GM18909 (cell line): Measurements from ENCODE around the gene ENPP3.
"Not testable (repeated sequence)": the region's sequence is repeated elsewhere in the genome, so short reads cannot be mapped to it uniquely, and the experiment has no call there.

ENCODE experiments used
- ATAC-seq: cut with Tn5 transposase; IDR thresholded peaks from one replicate; pipeline ENCODE4 v1.9.1; 2021; ENCODE audit warnings: mild to moderate bottlenecking; ENCODE audit not compliant: unreplicated experiment, poor library complexity

Gene ENPP3

DNA sequence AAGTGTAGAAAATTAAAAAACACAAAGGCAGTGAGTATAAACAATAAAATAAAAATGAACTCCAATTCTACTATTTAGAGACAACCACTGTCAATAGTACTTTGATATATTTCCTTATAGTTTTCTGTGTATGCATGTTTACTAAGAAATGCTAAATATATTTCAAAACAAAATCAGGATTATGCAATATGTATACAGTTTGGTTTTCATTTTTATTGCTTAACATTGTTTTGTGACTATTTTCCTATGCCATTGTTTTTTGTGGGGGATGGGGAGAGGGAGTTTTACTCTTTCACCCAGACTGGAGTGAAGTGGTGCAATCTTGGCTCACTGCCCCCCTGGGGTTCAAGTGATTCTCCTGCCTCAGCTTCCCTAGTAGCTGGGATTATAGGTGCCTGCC is 44.5 kb downstream of the ENPP3 start:
- no peak for ATAC-seq

DNA sequence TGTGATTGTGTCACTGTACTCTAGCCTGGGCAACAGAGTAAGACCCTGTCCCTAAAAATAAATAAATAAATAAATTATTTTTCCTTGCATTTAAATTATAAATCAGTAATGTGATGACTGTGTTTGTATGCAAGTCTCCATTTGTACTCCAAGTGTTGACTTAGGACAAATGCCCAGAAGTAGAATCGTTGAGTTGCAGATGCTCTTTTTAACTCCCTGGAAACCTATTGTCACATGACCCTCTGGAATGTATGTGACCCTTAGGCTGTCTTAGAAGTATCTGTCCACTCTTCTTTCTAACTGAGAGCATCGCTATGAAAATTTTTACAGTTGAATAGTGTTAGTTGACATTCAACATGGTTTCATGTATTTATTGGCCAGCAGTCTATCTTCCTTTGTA is 45.3 kb downstream of the ENPP3 start:
- ATAC-seq: no peak

DNA sequence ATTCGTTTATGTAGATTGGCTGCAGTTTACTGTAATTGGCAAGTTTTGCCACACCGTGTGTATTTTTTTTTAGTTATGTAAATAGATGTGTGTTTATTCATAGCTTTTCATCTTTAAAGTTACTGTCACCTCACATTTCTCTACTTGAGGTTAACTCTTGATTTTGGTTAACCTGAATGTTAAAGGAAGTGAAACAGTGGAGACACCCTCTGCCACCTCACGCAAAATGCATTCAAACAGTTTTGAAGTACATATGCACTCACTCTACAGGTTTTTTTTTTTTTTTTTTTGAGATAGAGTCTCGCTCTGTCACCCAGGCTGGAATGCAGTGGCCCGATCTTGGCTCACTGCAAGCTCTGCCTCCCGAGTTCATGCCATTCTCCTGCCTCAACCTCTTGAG is 46.4 kb downstream of the ENPP3 start:
- peak; percentile 75 for ATAC-seq

DNA sequence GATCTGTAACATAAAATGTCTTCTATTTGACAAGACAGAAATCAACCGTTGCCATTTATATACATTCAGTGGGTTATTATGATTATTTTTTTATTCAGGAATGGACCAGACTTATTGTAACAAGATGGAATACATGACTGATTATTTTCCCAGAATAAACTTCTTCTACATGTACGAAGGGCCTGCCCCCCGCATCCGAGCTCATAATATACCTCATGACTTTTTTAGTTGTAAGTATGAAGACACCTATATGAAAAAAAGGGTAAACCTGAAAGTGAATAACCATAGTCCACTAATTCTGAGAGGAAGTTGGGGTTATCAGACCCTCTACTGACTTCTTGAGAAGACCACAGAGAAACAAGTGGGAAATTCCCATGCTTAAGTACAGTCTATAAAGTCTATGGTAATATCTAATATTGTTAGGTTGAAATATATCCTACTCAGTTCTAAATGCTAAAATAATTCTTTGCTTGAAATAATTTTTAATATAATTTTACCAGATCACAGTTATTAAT is 48.2 kb downstream of the ENPP3 start:
- peak; percentile 79 for ATAC-seq

DNA sequence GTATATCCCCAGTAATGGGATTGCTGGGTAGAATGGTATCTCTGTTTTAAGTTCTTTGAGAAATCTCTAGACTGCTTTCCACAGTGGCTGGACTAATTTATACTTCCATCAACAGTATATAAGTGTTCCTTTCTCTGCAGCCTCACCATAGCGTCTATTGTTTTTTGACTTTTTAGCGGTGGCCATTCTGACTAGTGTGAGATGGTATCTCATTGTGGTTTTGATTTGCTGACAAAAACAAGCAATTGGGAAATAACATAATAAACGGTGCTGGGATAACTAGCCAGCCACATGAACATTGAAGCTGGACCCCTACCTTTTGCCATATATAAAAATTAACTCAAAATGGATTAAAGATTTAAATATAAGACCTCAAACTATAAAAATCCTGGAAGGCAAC is 49.9 kb downstream of the ENPP3 start:
- no peak for ATAC-seq

DNA sequence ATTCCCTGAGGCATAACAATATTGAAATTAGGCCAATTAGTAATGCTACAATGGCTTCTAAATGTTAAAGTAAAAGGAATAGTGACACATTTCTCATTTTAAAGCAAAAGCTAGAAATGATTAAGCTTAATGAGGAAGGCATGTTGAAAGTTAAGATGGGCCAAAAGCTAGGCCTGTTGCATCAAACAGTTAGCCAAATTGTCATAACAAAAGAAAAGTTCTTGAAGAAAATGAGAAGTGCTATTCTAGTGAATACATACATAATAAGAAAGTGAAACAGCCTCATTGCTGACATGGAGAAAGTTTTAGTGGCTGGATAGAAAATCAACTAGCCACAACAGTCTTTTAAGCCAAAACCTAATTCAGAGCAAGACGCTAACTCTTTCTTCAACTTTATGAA is 51.2 kb downstream of the ENPP3 start:
- ATAC-seq: peak; percentile 71

DNA sequence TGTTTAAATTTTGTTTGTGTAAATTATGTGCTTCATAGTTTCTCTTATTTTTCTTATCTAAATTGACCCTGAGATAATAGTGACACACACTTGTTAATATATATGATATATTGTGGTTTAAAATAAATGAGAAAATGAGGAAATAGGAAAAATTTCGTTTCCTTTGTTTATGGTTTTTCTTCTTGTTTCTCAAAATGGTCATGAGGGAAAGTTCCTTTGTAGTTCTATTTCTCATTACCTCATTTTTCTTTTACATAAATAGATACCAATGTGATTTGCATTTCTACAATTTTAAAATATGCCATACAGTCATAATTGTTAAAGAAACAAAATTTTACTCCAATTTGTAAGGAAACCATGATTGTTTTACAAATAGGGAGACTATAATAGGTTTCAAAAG is 54.9 kb downstream of the ENPP3 start:
- no peak for ATAC-seq

DNA sequence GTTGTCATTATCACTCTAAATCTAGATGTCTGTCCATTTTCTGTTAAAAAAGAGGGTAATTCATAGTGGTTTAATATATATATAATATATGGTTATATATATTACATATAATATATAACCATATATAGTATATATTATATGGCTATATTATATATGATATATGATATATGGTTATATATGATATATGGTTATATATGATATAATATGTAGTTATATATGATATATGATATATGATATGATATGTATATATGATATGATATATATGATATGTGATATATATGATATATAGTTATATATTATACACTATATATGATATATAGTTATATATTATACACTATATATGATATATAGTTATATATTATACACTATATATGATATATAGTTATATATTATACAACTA is 55.5 kb downstream of the ENPP3 start:
- ATAC-seq: no peak

DNA sequence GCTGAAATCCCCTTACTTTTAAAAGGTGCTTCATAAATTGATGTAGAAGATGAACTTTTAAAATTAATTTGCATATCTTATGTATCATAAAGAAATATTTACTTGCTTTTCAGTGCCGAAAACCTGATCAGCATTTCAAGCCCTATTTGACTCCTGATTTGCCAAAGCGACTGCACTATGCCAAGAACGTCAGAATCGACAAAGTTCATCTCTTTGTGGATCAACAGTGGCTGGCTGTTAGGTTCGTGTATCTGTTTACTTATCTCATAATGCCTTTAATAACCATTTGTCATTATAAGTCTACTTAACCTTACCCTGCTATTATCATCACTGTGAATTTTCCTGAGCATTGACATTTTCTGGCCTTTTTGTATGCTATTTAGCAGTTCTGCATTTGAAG is 56.3 kb downstream of the ENPP3 start:
- ATAC-seq: no peak

DNA sequence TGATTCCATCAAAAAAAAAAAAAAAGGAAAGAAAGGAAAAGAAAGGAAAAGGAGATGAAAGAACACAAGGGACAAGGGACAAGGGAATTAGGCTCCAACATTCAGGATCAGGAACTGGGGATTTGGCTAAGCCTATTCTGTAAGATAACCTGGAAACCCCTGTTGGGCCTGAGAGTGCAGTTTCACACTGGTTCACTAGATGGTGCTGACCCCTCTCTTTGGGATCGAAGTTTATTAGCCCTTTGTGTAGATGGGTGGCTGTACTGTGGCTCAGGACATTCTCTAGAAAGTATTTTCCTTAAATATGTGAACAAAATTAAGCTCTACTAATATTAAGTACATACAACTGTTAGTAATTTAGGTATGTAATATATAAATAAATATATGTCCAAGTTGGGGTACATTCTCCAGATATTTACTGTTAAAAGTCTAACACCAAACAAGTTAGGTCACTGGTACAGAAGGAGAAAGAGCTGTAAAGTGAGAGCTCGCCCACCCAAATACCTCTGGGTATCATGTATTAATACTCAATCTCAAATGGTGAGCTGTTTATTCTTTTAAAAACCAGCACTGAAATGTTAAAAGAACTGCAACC is 57.8 kb downstream of the ENPP3 start:
- peak; percentile 95 for ATAC-seq

DNA sequence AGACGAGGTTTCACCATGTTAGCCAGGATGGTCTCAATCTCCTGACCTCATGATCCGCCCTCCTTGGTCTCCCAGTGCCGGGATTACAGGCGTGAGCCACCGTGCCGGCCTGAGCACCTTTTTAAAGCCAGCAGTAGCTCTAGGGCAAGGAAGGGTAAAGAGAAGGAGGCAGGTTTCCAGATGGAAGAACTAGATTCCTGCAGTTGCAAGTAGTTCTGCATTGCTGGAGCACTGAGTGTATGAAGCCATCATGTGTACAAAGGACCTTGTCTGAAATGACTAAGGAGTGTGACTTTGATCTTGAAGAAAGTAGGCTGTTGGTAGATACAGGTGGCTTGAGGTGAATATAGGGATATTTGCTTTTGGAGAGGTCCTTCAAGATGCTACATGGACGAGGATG is 59.9 kb downstream of the ENPP3 start:
- ATAC-seq: no peak

DNA sequence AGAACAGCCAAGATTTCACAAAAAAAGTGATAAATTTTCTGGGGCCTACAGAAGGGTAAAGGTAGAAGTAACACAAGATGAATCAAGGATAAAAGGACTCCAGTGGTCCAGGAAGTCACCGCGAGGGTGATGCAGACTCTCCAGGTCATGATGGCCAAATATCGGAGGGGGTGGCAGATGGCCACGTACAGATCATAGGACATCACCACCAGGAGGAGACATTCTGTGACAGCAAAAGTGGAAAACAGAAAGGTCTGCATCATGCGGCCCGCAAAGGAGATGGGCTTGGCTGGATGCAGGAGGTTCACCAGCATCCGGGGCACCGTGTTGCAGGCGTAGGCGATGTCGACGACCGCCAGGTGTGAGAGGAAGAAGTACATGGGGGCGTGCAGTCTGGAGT is 63.7 kb downstream of the ENPP3 start:
- ATAC-seq: not testable (repeated sequence)

DNA sequence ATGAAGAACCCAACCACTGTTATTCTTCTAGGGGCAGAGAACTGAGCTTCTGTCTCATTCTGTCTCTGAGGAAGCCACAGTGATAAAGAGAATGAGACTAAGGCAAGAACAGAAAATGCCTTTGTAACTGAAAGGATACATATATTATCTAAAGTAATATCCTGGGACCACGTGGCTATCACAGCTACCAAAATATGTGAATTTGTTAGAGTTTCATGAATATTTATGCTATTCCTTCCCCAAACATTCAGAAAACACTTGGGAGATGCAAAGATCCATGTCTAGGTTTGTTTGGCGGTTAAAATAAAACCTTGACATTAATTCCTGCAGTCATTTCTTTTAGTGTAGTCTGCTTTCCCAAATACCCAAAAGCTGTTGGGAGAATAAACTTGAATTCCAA is 66.8 kb downstream of the ENPP3 start:
- not testable (repeated sequence) for ATAC-seq

DNA sequence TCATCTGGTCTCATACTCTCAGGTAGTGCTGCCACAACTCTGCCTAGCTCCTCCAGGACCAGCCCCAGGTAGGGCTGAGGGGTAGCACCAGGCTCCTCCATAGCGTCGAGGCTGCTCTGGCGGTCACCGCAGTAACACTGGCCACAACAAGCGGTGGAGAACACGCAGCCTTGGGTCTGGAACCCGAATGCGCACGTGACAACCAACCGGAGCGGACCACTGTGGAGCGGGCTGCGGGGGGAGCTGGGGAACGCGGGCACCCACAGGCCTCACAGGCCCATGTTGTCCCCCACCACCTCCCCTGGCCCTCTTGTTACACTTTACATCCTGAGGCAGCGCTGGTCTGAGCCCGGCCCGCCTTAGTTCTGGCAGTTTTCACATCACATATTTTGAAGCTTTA is 73.8 kb downstream of the ENPP3 start, which contains the start of gene CTAGE9:
Gene CTAGE9, minus strand, starts transcription at position 101 of the 400 bp plus-strand sequence. Its CDS starts 0 bp downstream, at position 101.
- not testable (repeated sequence) for ATAC-seq

DNA sequence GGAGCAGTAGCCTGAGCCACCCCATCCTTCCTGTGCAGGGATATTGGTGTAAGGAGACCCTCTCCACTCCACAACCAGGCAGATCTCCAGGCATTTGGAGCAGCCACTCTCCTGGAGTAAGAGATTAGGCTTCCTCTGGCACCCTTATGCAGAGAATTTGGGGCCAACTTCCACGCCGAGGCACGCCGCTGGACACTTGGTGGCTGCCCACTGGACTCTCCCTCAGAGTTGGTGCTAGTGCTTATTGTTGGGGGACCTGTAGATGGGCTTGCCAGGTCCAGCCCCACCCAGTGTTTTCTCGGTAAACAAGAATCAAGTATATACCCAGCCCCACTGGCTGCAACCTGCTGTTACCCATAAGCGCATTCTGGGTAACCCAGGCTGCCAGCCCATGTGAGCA is 78.5 kb downstream of the ENPP3 start:
- ATAC-seq: not testable (repeated sequence)

DNA sequence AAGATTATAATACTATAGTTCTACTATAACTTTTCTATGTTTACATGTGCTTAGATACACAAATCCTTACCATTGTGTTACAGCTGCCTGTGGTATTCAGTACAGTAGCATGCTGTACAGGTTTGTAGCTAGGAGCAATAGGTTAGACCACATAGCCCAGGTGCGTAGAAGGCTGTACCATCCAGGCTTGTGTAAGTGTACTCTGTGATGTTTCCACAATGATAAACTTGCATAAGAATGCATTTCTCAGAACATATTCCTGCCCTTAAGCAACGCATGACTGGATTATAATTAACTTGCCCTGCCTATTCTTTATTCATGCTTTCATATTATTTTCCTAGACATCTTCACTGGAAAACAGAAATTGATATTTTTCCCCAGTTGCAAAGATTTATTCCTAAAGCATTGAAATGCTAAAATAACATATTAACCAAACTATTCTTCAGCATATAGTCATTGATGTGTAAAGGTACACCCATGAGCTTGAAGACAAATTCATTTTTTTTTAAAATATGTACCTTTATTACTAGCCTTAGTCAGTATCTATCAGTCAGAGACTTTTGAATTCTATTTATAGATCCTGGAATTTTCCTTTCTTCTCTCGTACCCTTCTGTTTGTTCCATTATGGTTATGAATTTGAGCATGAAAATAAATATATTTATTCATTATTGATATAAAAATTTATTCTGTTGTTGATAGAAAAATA is 80.9 kb downstream of the ENPP3 start:
- no peak for ATAC-seq

DNA sequence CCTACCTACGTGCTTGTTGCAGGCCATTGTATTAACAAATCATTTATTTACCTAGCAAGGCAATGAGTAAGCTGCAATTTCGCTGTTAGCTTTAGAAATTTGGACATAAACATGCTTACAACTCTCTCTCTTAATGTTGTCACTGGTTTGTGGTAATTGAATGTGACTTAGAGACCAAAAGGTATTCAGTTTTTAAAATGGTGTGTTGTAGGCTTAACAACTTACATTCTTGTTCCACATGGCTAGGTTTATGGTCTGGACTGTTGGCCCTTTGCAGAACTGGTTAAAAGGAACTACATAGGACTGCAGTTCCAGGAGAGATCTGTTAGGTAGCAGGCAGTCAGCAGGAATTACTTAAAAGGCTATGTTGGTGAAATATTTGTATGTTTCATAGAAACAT is 84.1 kb downstream of the ENPP3 start:
- no peak for ATAC-seq

DNA sequence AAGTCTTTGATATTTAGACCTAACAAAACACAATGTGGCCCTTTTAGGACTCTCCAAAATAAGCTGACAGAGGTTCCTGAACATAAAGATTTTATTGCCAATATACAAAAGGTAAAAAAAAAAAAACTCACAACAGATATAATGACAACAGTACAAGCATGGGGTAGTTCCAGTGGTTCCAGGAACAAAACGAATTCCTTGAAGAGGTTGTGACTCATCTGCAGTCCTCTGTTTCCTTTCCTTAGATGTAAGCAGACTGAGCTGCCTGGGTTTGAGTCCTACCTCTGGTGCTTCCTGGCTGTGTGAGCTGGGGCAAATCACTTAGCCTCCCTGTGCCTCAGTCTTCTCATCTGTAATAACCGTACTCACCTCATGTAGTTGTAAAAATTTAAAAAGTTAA is 87.0 kb downstream of the ENPP3 start:
- no peak for ATAC-seq

DNA sequence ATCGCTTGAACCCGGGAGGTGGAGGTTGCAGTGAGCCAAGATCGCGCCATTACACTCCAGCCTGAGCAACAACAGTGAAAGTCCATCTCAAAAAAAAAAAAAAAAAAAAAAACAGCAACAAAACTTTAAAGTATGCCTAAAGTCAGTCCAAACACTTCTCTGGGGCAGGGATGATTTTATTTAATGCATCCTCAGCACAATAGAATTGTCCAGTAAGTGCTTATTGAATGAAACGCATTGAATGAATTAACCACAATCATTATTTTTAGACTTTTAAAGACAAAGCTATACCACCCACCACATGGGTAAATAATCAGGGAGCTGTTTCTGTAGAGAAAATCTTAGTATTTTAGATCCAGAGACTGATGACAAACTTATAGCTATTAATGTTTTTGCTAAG is 90.4 kb downstream of the ENPP3 start:
- ATAC-seq: no peak

DNA sequence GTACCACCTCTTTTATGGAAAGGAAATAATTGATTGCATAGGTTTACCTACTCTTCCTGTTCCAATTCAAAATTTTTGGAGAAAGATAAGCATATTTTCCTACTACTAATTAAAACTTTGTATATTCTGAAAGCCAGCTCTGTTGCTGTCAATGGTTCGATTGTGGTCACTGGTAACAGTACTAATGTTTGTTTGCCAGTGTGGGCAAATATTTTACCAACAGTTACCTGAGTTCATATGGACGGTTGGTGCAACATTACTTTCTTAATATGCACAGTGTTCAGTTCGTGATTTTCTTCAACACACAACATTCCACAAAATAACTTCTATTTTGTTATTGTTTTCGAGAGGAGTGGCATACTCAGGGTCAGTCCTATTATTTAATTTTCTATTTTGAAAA is 90.8 kb downstream of the ENPP3 start:
- no peak for ATAC-seq

DNA sequence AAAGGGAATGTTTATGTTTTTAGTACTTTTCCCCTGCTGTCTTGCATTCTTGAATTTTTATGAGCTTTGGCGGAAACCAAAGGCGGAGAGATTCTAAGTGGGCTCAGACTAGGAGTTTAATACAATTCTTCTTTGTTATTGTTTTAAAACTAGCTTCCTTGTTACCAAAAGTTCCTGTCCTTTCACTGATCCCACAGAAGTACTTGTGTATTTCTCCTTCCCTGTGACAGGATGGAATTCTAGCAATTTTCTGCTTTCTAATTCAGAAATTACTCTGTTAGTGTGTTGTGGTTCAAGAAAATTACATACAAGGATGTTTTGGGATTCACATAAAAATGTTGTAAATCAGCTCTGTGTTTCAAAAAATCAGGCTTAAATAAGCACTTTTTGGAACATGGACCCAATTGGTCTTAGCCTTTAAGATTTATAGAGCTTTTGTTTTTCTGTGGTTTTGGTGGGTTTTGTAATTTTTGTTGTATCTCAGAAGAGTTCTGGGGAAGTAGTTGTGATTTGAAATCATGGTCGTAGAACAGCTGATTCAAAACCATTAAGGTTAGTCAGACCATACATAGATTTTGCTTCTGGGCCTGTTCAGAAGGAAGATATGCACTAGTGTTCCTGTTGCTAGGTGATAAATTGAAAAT is 91.3 kb downstream of the ENPP3 start:
- ATAC-seq: no peak
